Esophagus muscularis mucosa (tissue), 4 donors: Measurements from ENCODE around the gene FLNC. TPM values are rescaled to one million over a fixed set of nuclear protein-coding genes. Genes with fewer than 3 reads are reported as not detected.

Source experiments
- DNase-seq: peaks from one replicate; pipeline ENCODE4 v3.0.0-alpha.2; 2017; ENCODE audit errors: extremely low spot score
- H3K27ac ChIP-seq, 4 donors: fragments of 200-600 bp; sonication (generic); replicated peaks in 1 of 4; 1 replicate in 3 of 4; 2 replicates in 1 of 4; pipeline ENCODE4 v1.5.1; 2016 to 2019; ENCODE audit warnings: mild to moderate bottlenecking in 1 of 4
- H3K27me3 ChIP-seq, 4 donors: fragments of 200-600 bp; sonication (generic); one replicate each; pipeline versions ENCODE4 v1.5.1 to v1.6.0; 2016 to 2019
- H3K36me3 ChIP-seq, 4 donors: fragments of 200-600 bp; sonication (generic); one replicate each; pipeline ENCODE4 v1.5.1; 2016 to 2019
- H3K4me1 ChIP-seq, 4 donors: fragments of 200-600 bp; sonication (generic); one replicate each; pipeline ENCODE4 v1.5.1; 2016 to 2019
- H3K4me3 ChIP-seq, 4 donors: fragments of 200-600 bp; sonication (generic); 1 replicate in 2 of 4; 2 replicates in 2 of 4; pipeline ENCODE4 v1.5.1; 2016 to 2019; ENCODE audit warnings: mild to moderate bottlenecking in 4 of 4, moderate library complexity in 1 of 4
- H3K9me3 ChIP-seq, 4 donors: fragments of 200-600 bp; sonication (generic); 1 replicate in 3 of 4; 2 replicates in 1 of 4; pipeline ENCODE4 v1.5.1; 2016 to 2019
- CTCF ChIP-seq, 3 experiments: fragments of 200-600 bp in 2 of 3; fragments of 450-650 bp in 1 of 3; sonication (generic) in 2 of 3; IDR thresholded peaks; one replicate each; pipeline ENCODE4 v1.5.1; 2017 to 2019; ENCODE audit warnings: antibody characterized with exemption in 3 of 3, mild to moderate bottlenecking in 2 of 3, moderate library complexity in 1 of 3
- EP300 ChIP-seq: sonication (generic); formaldehyde crosslinking; IDR thresholded peaks from one replicate; pipeline ENCODE4 v1.6.1; 2017; ENCODE audit warnings: antibody characterized with exemption
- POLR2A ChIP-seq: fragments of 450-650 bp; IDR thresholded peaks from one replicate; pipeline ENCODE4 v1.6.1; 2017; ENCODE audit warnings: antibody characterized with exemption, moderate library complexity, mild to moderate bottlenecking, low read depth
- POLR2AphosphoS5 ChIP-seq, 2 donors: sonication (generic); formaldehyde crosslinking; IDR thresholded peaks; one replicate each; pipeline ENCODE4 v1.6.1; 2017; ENCODE audit warnings: antibody characterized with exemption in 2 of 2
- WGBS: methylation state at CpG from one replicate; pipeline ENCODE4 v1.1.5; 2018; 5-methylcytosine and 5-hydroxymethylcytosine counted together
- intact Hi-C: fragments of 100-400 bp; cut with DNase I; formaldehyde crosslinking; loops from one replicate; pipeline ENCODE4 v1.15.1; 2023
- total RNA-seq, 4 donors: library from RNA; depleted of rRNA; stranded (reverse); fragments of >200 nt; gene quantifications; one replicate each; pipeline versions ENCODE4 v1.1.0 to v1.2.1, GENCODE V29; 2016

Gene FLNC
- total RNA-seq, 4 donors from 2014 or later: 391 to 932 (median 533) TPM

GRCh38 chr7:128867241-128867640, 37.0 kb downstream of the FLNC start:
- no peaks in the 10 kb centered on the region for H3K9me3 ChIP-seq
- H3K4me3 ChIP-seq: no peak overlapping the region
- 85% methylated on average over 4 of the region's 4 CpGs for WGBS
- H3K4me1 ChIP-seq: peaks cover 31 to 58% (median 42%) of the 10 kb centered on the region in 4 donors
- peaks cover 13 to 24% (median 15%) of the 10 kb centered on the region in 4 donors for H3K36me3 ChIP-seq
- intact Hi-C loops: loop anchor here (5.0 kb wide), 1 partner anchor 75 kb away; the partner anchor contains the start of gene CCDC136
- no peak for TF ChIP-seq CTCF (IDR thresholded peaks at IDR 0.05)
- no peak for TF ChIP-seq POLR2A
- no peak for TF ChIP-seq POLR2AphosphoS5 (IDR thresholded peaks at IDR 0.05)
- no peak for TF ChIP-seq EP300
- no peak for DNase-seq
- no peak overlapping the region for H3K27ac ChIP-seq
- H3K27me3 ChIP-seq: no peaks in the 10 kb centered on the region

DNA sequence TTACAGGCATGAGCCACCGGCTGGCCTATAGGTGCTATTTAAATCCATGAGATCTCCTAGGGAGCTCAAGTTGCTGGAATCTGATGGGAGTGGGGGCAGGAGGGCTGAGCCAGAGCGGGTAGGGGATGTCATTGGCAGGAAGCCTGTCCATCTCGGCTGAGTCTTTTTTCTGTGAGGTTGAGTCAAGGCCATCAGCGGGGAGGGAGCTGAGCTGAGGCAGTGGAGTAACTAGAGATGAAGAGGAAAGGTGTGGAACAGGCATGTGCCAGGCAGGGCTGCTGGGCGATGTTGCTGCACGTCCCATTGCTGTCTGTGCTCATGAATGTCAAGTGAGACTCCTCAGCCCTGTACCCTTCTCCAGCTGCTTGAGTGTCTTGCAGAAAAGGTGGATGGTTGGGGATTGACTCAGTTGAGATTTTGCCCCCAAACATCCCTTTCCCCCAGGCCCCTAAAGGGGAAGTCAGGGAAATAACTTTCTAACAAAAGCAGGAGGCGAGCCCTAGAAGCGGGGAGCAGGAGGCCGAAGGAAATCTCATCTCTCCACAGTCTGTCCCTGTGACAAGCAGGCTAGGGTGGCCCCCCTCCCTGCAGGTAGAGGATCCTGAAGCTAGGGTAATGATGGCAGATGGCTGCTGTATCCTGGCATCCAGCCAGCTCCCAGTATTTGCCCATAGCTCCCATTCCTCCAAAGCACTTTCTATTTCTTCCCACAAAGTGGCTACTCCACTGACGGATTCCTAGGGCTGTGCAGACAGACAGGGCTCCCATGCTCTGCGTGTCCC, 37.8 kb downstream of the FLNC start:
- Histone ChIP-seq H3K27ac (no peak overlapping the region), H3K9me3 (no peaks in the 10 kb centered on the region), H3K27me3 (no peaks in the 10 kb centered on the region), H3K4me1 (peaks cover 29 to 56% (median 39%) of the 10 kb centered on the region in 4 donors), H3K36me3 (peaks cover 13 to 24% (median 15%) of the 10 kb centered on the region in 4 donors), H3K4me3 (no peak overlapping the region)
- 81% methylated on average over 8 of the region's 11 CpGs for WGBS
- TF ChIP-seq EP300 (no peak), CTCF (IDR thresholded peaks at IDR 0.05) (no peak), POLR2A (no peak), POLR2AphosphoS5 (IDR thresholded peaks at IDR 0.05) (no peak)
- intact Hi-C loops: loop anchor here (5.0 kb wide), 1 partner anchor 76 kb away; the partner anchor contains the start of gene CCDC136
- DNase-seq: no peak

DNA sequence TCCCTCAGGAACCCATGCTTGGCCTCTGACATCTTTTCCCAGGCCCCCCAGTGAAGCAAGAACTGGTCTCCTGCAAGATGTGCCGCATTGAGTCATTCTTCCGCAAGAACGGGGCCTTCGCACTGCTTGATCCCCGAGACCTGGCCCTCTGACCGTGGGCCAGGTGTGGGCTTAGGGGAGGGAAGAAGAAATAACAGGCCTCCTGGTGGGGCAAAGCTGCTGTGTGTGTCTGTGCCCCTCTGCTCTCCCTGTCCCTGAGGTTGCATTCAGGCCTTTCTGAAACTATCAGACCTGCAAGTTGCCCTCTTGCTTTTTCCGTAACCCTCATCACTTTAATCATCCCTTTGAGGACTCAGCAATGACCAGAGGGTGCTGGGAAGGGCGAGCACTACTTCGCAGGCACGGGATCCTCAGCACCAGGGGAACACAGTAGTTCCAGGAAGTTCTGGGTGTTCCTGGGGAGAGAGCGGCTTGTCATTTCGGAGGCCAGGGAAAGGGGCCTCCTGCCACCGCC, 38.5 kb downstream of the FLNC start:
- H3K27me3 ChIP-seq: no peaks in the 10 kb centered on the region
- peaks cover 13 to 24% (median 15%) of the 10 kb centered on the region in 4 donors for H3K36me3 ChIP-seq
- no peak for DNase-seq
- peak overlapping the region in 2 of 4 donors; percentile 48 to 57 for H3K27ac ChIP-seq
- WGBS: 48% methylated on average over 13 of the region's 13 CpGs
- peak overlapping the region; percentile 62 to 72 (median 65) for H3K4me3 ChIP-seq
- peaks cover 24 to 50% (median 33%) of the 10 kb centered on the region in 4 donors for H3K4me1 ChIP-seq
- H3K9me3 ChIP-seq: no peaks in the 10 kb centered on the region
- intact Hi-C loops: loop anchor here (5.0 kb wide), 1 partner anchor 76 kb away; the partner anchor contains the start of gene CCDC136
- TF ChIP-seq EP300: no peak
- no peak for TF ChIP-seq POLR2AphosphoS5 (IDR thresholded peaks at IDR 0.05)
- no peak for TF ChIP-seq POLR2A
- TF ChIP-seq CTCF (IDR thresholded peaks at IDR 0.05): no peak

GRCh38 chr7:128869138-128869943, 39.1 kb downstream of the FLNC start:
- Histone ChIP-seq H3K27ac (peak overlapping the region in 3 of 4 donors; percentile 14 to 57 (median 48)), H3K36me3 (peaks cover 13 to 24% (median 15%) of the 10 kb centered on the region in 4 donors), H3K27me3 (no peaks in the 10 kb centered on the region), H3K4me3 (peak overlapping the region; percentile 62 to 72 (median 65)), H3K9me3 (no peaks in the 10 kb centered on the region), H3K4me1 (peaks cover 19 to 43% (median 27%) of the 10 kb centered on the region in 4 donors)
- intact Hi-C loops: loop anchor here (5.0 kb wide), 1 partner anchor 77 kb away; the partner anchor contains the start of gene CCDC136
- TF ChIP-seq CTCF (IDR thresholded peaks at IDR 0.05): peak in 2 of 3 experiments; percentile 5 to 25
- TF ChIP-seq EP300: no peak
- no peak for DNase-seq
- WGBS: 1% methylated on average over 16 of the region's 86 CpGs
